Immature natural killer cell (primary cell): ENCODE data around the gene SSR3. TPM values are rescaled to one million over a fixed set of nuclear protein-coding genes. Genes with fewer than 3 reads are reported as not detected.

Experiments used
- polyA plus RNA-seq, 3 donors: library from polyadenylated mRNA; unstranded; fragments of 300-500 nt; fragmentation: Illumina TruSeq; gene quantifications; one replicate each; pipeline ENCODE4 v1.2.3, GENCODE V29; 2021

The SSR3 gene
- polyA plus RNA-seq, 3 donors from 2014 or later, result 83.8 to 121 (median 93.9) TPM

Other genes with a start within 250 kb of the SSR3 start
- 10 to 100 TPM; 21.7 to 32.6 (median 22.6) TPM for gene TIPARP, start 119.5 kb upstream of the SSR3 start, polyA plus RNA-seq